ENCODE measurements around the gene ZMIZ1. TPM values are rescaled to one million over a fixed set of nuclear protein-coding genes. Genes with fewer than 3 reads are reported as not detected.

Gene ZMIZ1
- polyA plus RNA-seq, 1 donor from 2014 or later = 26.8 TPM

DNA sequence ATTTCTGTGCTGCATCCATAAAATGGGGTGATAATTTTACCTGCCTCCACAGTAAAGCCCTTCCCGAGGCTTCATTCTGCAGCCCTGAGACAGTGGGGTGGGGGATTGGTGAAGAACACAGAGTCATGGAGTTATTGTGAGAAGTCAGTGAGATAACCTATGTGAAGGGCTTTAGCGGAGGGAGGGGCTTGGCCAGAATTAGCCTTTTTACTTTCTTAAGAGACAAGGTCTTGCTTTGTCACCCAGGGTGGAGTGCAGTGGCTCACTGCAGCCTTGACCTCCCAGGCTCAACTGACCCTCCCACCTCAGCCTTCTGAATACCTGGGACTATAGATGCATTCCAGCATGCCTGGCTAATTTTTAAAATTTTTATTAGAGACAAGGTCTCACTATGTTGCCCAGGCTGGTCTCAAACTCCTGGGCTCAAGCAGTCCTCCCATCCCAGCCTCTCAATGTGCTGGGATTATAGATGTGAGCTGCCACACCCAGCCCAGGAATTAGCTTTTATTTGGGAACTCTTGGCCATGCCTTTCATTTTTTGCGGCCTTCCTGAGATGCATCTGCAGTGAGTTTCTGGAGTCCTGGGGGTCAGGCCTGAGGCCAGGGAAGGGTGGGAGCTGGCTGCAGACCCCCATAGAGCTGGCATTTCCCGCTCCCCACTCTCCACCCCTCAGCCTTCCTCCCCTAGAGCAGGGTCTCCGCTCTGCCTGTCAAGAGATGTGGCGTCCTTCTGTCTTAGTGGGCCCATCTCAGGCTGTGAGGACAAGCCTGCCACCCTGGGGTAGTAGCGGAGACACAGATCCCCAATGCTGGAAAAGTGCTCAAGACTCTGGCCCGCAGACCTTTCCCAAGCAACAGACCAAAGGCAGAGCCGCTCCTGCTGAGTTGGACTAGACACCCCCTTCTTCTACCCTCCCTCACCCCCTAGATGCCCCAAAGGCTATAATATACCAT is 77.0 kb downstream of the ZMIZ1 start:
- Histone ChIP-seq H3K27ac (ENCODE audit: low read length) (no peak overlapping the region), H3K9me2 (ENCODE audit: insufficient read depth, low read length) (no peaks in the 10 kb centered on the region), H3K27me3 (ENCODE audit: insufficient read depth, low read depth, low read length) (no peaks in the 10 kb centered on the region), H3K9ac (ENCODE audit: low read length) (no peak overlapping the region), H3K9me3 (ENCODE audit: low read length) (no peaks in the 10 kb centered on the region), H3K36me3 (ENCODE audit: insufficient read depth, low read length) (peaks cover 4% of the 10 kb centered on the region), H3K79me2 (replicated peaks; ENCODE audit: insufficient read depth, low read length) (peaks cover 6% of the 10 kb centered on the region), H2AFZ (ENCODE audit: low read depth, low read length) (no peak overlapping the region), H3K4me2 (ENCODE audit: low read length) (no peak overlapping the region), H3F3A (ENCODE audit: insufficient read depth, low read length, poor library complexity, severe bottlenecking) (no peaks in the 10 kb centered on the region), H4K20me1 (ENCODE audit: insufficient read depth) (no peaks in the 10 kb centered on the region), H3K4me3 (ENCODE audit: low read length) (no peak overlapping the region)
- TF ChIP-seq EZH2 (IDR thresholded peaks at IDR 0.05; ENCODE audit: borderline replicate concordance, insufficient read depth, low read length, poor library complexity, severe bottlenecking) (no peak), CTCF (IDR thresholded peaks at IDR 0.05; ENCODE audit: poor library complexity, severe bottlenecking) (no peak), SMC3 (conservative IDR thresholded peaks at IDR 0.05; ENCODE audit: poor library complexity) (no peak), EP300 (conservative IDR thresholded peaks at IDR 0.05; ENCODE audit: poor library complexity, severe bottlenecking) (no peak), POLR2AphosphoS5 (IDR thresholded peaks at IDR 0.05) (no peak), TAF1 (IDR thresholded peaks at IDR 0.05; ENCODE audit: low read depth) (no peak), RAD21 (conservative IDR thresholded peaks at IDR 0.05) (no peak)
- TF ChIP-seq, protein P1, sequence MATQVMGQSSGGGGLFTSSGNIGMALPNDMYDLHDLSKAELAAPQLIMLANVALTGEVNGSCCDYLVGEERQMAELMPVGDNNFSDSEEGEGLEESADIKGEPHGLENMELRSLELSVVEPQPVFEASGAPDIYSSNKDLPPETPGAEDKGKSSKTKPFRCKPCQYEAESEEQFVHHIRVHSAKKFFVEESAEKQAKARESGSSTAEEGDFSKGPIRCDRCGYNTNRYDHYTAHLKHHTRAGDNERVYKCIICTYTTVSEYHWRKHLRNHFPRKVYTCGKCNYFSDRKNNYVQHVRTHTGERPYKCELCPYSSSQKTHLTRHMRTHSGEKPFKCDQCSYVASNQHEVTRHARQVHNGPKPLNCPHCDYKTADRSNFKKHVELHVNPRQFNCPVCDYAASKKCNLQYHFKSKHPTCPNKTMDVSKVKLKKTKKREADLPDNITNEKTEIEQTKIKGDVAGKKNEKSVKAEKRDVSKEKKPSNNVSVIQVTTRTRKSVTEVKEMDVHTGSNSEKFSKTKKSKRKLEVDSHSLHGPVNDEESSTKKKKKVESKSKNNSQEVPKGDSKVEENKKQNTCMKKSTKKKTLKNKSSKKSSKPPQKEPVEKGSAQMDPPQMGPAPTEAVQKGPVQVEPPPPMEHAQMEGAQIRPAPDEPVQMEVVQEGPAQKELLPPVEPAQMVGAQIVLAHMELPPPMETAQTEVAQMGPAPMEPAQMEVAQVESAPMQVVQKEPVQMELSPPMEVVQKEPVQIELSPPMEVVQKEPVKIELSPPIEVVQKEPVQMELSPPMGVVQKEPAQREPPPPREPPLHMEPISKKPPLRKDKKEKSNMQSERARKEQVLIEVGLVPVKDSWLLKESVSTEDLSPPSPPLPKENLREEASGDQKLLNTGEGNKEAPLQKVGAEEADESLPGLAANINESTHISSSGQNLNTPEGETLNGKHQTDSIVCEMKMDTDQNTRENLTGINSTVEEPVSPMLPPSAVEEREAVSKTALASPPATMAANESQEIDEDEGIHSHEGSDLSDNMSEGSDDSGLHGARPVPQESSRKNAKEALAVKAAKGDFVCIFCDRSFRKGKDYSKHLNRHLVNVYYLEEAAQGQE (IDR thresholded peaks at IDR 0.05; ENCODE audit: borderline replicate concordance) = no peak

- Histone ChIP-seq H3K79me2 (replicated peaks; ENCODE audit: insufficient read depth, low read length) (peaks cover 4% of the 10 kb centered on the region), H3K9ac (ENCODE audit: low read length) (no peak overlapping the region)
Measured at GRCh38 chr10:79146611-79147130, 77.9 kb downstream of the ZMIZ1 start.

More at GRCh38 chr10:79146611-79147130, 77.9 kb downstream of the ZMIZ1 start:
- Histone ChIP-seq H3K4me2 (ENCODE audit: low read length) (no peak overlapping the region), H3K4me3 (ENCODE audit: low read length) (no peak overlapping the region), H3F3A (ENCODE audit: insufficient read depth, low read length, poor library complexity, severe bottlenecking) (no peaks in the 10 kb centered on the region), H3K27me3 (ENCODE audit: insufficient read depth, low read depth, low read length) (no peaks in the 10 kb centered on the region), H4K20me1 (ENCODE audit: insufficient read depth) (no peaks in the 10 kb centered on the region), H3K36me3 (ENCODE audit: insufficient read depth, low read length) (peaks cover 4% of the 10 kb centered on the region), H2AFZ (ENCODE audit: low read depth, low read length) (no peak overlapping the region), H3K9me2 (ENCODE audit: insufficient read depth, low read length) (no peaks in the 10 kb centered on the region), H3K9me3 (ENCODE audit: low read length) (no peaks in the 10 kb centered on the region), H3K27ac (ENCODE audit: low read length) (no peak overlapping the region)
- no peak for TF ChIP-seq RAD21 (conservative IDR thresholded peaks at IDR 0.05)
